H9 (cell line): ENCODE results near the gene CTDSPL. TPM values are rescaled to one million over a fixed set of nuclear protein-coding genes. Genes with fewer than 3 reads are reported as not detected.

Experiments used
- DNase-seq: peaks from one replicate; pipeline ENCODE4 v3.0.0-alpha.2; 2017
- H2AFZ ChIP-seq: one replicate; pipeline ENCODE4 v1.6.1; 2013; ENCODE audit warnings: mild to moderate bottlenecking, low read length, control low read depth, moderate library complexity
- H2AK5ac ChIP-seq: 2 replicates; pipeline ENCODE4 v1.6.1; 2013; ENCODE audit warnings: low read length, control low read depth, mixed read lengths; ENCODE audit not compliant: insufficient read length
- H2BK120ac ChIP-seq: one replicate; pipeline ENCODE4 v1.6.1; 2013; ENCODE audit warnings: low read depth, mild to moderate bottlenecking, low read length, control low read depth, inconsistent platforms; ENCODE audit not compliant: poor library complexity, severe bottlenecking
- H2BK12ac ChIP-seq: 2 replicates; pipeline ENCODE4 v1.6.1; 2013; ENCODE audit warnings: low read length, control low read depth, mixed read lengths, low read depth; ENCODE audit not compliant: insufficient read length
- H2BK15ac ChIP-seq: 2 replicates; pipeline ENCODE4 v1.6.1; 2013; ENCODE audit warnings: low read depth, low read length, control low read depth
- H2BK20ac ChIP-seq: one replicate; pipeline ENCODE4 v1.6.1; 2013; ENCODE audit warnings: low read depth, mild to moderate bottlenecking, low read length, control low read depth, inconsistent platforms; ENCODE audit not compliant: poor library complexity, severe bottlenecking
- H2BK5ac ChIP-seq: 2 replicates; pipeline ENCODE4 v1.6.1; 2013; ENCODE audit warnings: low read length, control low read depth, mixed read lengths; ENCODE audit not compliant: insufficient read length
- H3K14ac ChIP-seq: 2 replicates; pipeline ENCODE4 v1.6.1; 2013; ENCODE audit warnings: low read length, control low read depth; ENCODE audit not compliant: insufficient read depth
- H3K18ac ChIP-seq: 2 replicates; pipeline ENCODE4 v1.6.1; 2013; ENCODE audit warnings: low read depth, mild to moderate bottlenecking, mixed read lengths, low read length, control low read depth; ENCODE audit not compliant: insufficient read length
- H3K23ac ChIP-seq: 2 replicates; pipeline ENCODE4 v1.6.1; 2013; ENCODE audit warnings: low read length, control low read depth, mixed read lengths, low read depth; ENCODE audit not compliant: insufficient read length
- H3K23me2 ChIP-seq: 2 replicates; pipeline ENCODE4 v1.6.1; 2013; ENCODE audit warnings: low read depth, mild to moderate bottlenecking, mixed read lengths, low read length, control low read depth; ENCODE audit not compliant: insufficient read length, poor library complexity, severe bottlenecking
- H3K27ac ChIP-seq: 2 replicates; pipeline ENCODE4 v1.5.1; 2013; ENCODE audit warnings: low read length, control low read depth, mixed read lengths, low read depth; ENCODE audit not compliant: insufficient read length
- H3K27me3 ChIP-seq: 2 replicates; pipeline ENCODE4 v1.6.1; 2013; ENCODE audit warnings: low read length, control low read depth, inconsistent platforms; ENCODE audit not compliant: insufficient read depth
- H3K4ac ChIP-seq: 2 replicates; pipeline ENCODE4 v1.6.1; 2013; ENCODE audit warnings: low read depth, mild to moderate bottlenecking, control low read depth, inconsistent platforms, low read length, moderate library complexity
- H3K4me1 ChIP-seq: 2 replicates; pipeline ENCODE4 v1.6.1; 2013; ENCODE audit warnings: low read length, control low read depth, inconsistent platforms; ENCODE audit not compliant: insufficient read depth
- H3K4me2 ChIP-seq: 2 replicates; pipeline ENCODE4 v1.6.1; 2013; ENCODE audit warnings: low read length, control low read depth, mixed read lengths; ENCODE audit not compliant: insufficient read length, insufficient read depth
- H3K56ac ChIP-seq: 2 replicates; pipeline ENCODE4 v1.6.1; 2013; ENCODE audit warnings: low read depth, mild to moderate bottlenecking, mixed read lengths, low read length, control low read depth; ENCODE audit not compliant: insufficient read length
- H3K79me1 ChIP-seq: 2 replicates; pipeline ENCODE4 v1.6.1; 2013; ENCODE audit warnings: low read depth, mild to moderate bottlenecking, moderate library complexity, low read length, control low read depth, inconsistent platforms; ENCODE audit not compliant: insufficient read depth, poor library complexity, severe bottlenecking
- H3K79me2 ChIP-seq: 2 replicates; pipeline ENCODE4 v1.6.1; 2013; ENCODE audit warnings: low read length, control low read depth, inconsistent platforms; ENCODE audit not compliant: insufficient read depth
- H3K9ac ChIP-seq: 2 replicates; pipeline ENCODE4 v1.6.1; 2013; ENCODE audit warnings: low read length, control low read depth, mixed read lengths; ENCODE audit not compliant: insufficient read length; ENCODE audit errors: extremely low read depth
- H3K9me3 ChIP-seq: one replicate; pipeline ENCODE4 v1.6.1; 2013; ENCODE audit warnings: low read depth, low read length, inconsistent platforms; ENCODE audit not compliant: control insufficient read depth
- H3T11ph ChIP-seq: one replicate; pipeline ENCODE4 v1.6.1; 2013; ENCODE audit warnings: mild to moderate bottlenecking, low read length, control low read depth, inconsistent platforms
- H4K20me1 ChIP-seq: one replicate; pipeline ENCODE4 v1.6.1; 2013; ENCODE audit not compliant: control insufficient read depth, insufficient read length, insufficient read depth
- H4K5ac ChIP-seq: 2 replicates; pipeline ENCODE4 v1.6.1; 2013; ENCODE audit warnings: low read depth, mild to moderate bottlenecking, mixed read lengths, low read length, control low read depth; ENCODE audit not compliant: insufficient read length
- H4K8ac ChIP-seq: replicated peaks from 2 replicates; pipeline ENCODE4 v1.6.1; 2013; ENCODE audit warnings: low read length, control low read depth, mixed read lengths, low read depth; ENCODE audit not compliant: insufficient read length
- H4K91ac ChIP-seq: 2 replicates; pipeline ENCODE4 v1.6.1; 2013; ENCODE audit warnings: low read depth, mild to moderate bottlenecking, moderate library complexity, mixed read lengths, low read length, control low read depth; ENCODE audit not compliant: insufficient read length
- H3K27ac Mint-ChIP-seq, 3 experiments: 2 replicates in 2 of 3; 3 replicates in 1 of 3; pipeline ENCODE4 v1.8.0; 2020 to 2021; ENCODE audit warnings: mixed read lengths in 3 of 3, mild to moderate bottlenecking in 1 of 3, moderate library complexity in 1 of 3
- H3K27me3 Mint-ChIP-seq: 2 replicates; pipeline ENCODE4 v1.8.0; 2021; ENCODE audit warnings: low read depth, mild to moderate bottlenecking, moderate library complexity, mixed read lengths
- H3K36me3 Mint-ChIP-seq, 3 experiments: 2 replicates in 2 of 3; 3 replicates in 1 of 3; pipeline ENCODE4 v1.8.0; 2020 to 2021; ENCODE audit warnings: low read depth in 3 of 3, mixed read lengths in 3 of 3; ENCODE audit not compliant: insufficient read depth in 1 of 3
- H3K4me1 Mint-ChIP-seq, 2 experiments: 2 replicates each; pipeline ENCODE4 v1.8.0; 2020; ENCODE audit warnings: mixed read lengths in 2 of 2
- H3K4me3 Mint-ChIP-seq, 2 experiments: 2 replicates in 1 of 2; 3 replicates in 1 of 2; pipeline ENCODE4 v1.8.0; 2020 to 2021; ENCODE audit warnings: mild to moderate bottlenecking in 2 of 2, mixed read lengths in 2 of 2, moderate library complexity in 1 of 2
- H3K9me3 Mint-ChIP-seq, 2 experiments: 2 replicates in 1 of 2; 3 replicates in 1 of 2; pipeline ENCODE4 v1.8.0; 2020; ENCODE audit warnings: mild to moderate bottlenecking in 2 of 2, mixed read lengths in 2 of 2, moderate library complexity in 1 of 2
- CTCF ChIP-seq: fragments of 200-600 bp; sonication (generic); conservative IDR thresholded peaks from 3 replicates; pipeline ENCODE4 v1.8.0; 2021; ENCODE audit warnings: antibody characterized with exemption, mild to moderate bottlenecking
- WGBS: extraction: QIAGEN DNeasy Blood & Tissue Kit; methylation state at CpG from one replicate; pipeline ENCODE4 v1.1.7; 2013; ENCODE audit warnings: missing lambda C conversion rate, low lambda C conversion rate, mixed read lengths; ENCODE audit not compliant: insufficient read length; ENCODE audit errors: extremely low coverage; 5-methylcytosine and 5-hydroxymethylcytosine counted together
- total RNA-seq: library from RNA; stranded (reverse); gene quantifications from 2 replicates; pipeline ENCODE4 v1.2.1, GENCODE V29; 2021

Gene CTDSPL
- total RNA-seq, 1 experiment from 2014 or later: 20.8 TPM

- no peaks in the 10 kb centered on the region for H4K20me1 ChIP-seq
These were observed 109.1 kb downstream of the CTDSPL start for GRCh38 chr3:37970802-37971201.

More at GRCh38 chr3:37970802-37971201, 109.1 kb downstream of the CTDSPL start:
- Histone ChIP-seq H2BK15ac (no peak overlapping the region), H3K4ac (no peak overlapping the region), H3K9ac (no peak overlapping the region), H3K23ac (no peak overlapping the region), H4K91ac (no peak overlapping the region), H2BK120ac (no peak overlapping the region), H3K4me1 (no peaks in the 10 kb centered on the region), H2AFZ (no peak overlapping the region), H3K27ac (no peak overlapping the region), H3K27me3 (no peaks in the 10 kb centered on the region), H2BK20ac (no peak overlapping the region), H4K8ac (no peak overlapping the region), H3K56ac (no peak overlapping the region), H2BK12ac (no peak overlapping the region), H3K4me2 (no peak overlapping the region), H3K23me2 (no peaks in the 10 kb centered on the region), H2BK5ac (no peak overlapping the region), H2AK5ac (no peak overlapping the region), H3T11ph (no peak overlapping the region), H3K9me3 (no peaks in the 10 kb centered on the region), H3K79me2 (no peaks in the 10 kb centered on the region), H4K5ac (no peak overlapping the region), H3K14ac (no peak overlapping the region), H3K18ac (no peak overlapping the region), H3K79me1 (no peaks in the 10 kb centered on the region)
- Mint-ChIP-seq H3K36me3 (peaks cover 3 to 8% (median 5%) of the 10 kb centered on the region in 3 experiments), H3K27ac (peak overlapping the region in 1 of 3 experiments; percentile 82; a peak in 1 of 7 replicates), H3K9me3 (no peaks in the 10 kb centered on the region), H3K27me3 (no peaks in the 10 kb centered on the region; the same call in 1 of the 2 replicates), H3K4me1 (peaks cover 15 to 21% of the 10 kb centered on the region in 2 experiments), H3K4me3 (no peak overlapping the region)
- no peak for TF ChIP-seq CTCF
- no CpG with 5 or more reads among the region's 5 CpGs for WGBS
- no peak for DNase-seq
